ENCODE measurements around the gene CATSPER2. TPM values are rescaled to one million over a fixed set of nuclear protein-coding genes. Genes with fewer than 3 reads are reported as not detected.
"Not testable (repeated sequence)": the region's sequence is repeated elsewhere in the genome, so short reads cannot be mapped to it uniquely, and the experiment has no call there.

CATSPER2 gene
- total and polyA plus RNA-seq, 2 of the 4 experiments (the other 2 are of a cell fraction): 0.41 to 11.3 TPM

DNA sequence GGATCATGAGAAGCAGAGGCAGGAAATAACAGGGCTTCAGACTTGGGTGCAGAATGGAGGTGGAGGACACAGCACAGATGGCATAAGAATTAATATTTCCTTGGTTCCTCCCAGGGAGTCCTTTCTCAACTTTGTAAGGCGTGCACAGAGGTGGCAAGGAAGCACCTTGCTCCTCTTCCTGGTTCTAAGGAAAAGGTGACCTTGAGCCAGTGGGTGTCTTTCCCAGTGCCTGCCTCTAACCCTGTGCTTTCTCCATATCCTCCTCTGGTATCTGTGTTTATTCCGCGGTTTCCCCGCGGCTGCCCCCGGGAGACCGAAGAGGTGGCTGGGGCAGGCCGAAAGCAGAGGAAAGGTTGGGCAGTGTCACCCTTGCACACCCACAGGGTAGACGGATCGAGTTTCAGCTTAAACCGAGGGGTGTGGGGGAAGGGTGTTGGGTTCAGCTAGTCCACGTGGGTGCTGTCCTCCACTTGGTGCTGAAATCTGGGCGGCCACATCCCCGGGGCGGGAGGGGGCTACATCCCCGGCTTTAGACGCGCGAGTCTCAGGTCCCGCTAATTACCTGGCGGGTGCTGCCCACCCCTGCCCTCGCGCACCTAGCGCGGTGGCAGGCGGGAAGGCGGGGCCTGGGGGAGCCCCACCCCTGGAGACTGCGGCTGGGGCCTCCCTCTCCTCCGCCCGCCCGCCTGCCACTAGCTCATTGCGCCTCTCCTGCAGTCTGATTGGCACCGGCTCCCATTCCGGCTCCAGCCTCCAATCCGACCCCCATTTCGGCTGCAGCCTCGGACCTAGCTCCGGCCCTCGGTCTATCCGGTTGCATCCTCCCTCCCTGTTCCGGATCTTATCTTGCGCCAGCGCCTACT lies 55.1 kb downstream of the CATSPER2 start, which contains the start of gene CKMT1B:
Gene CKMT1B (plus strand): TSS at position 700 of the 863 bp plus-strand sequence. CDS start 192 bp downstream, outside the sequence.
- H3K4me2 ChIP-seq (ENCODE audit: low read depth, low read length); H3K56ac ChIP-seq (ENCODE audit: extremely low read depth, insufficient read depth, low read length); intact Hi-C loops (cut with micrococcal nuclease); H2BK120ac ChIP-seq (ENCODE audit: low read depth, low read length); H2BK5ac ChIP-seq (ENCODE audit: low read depth, low read length, poor library complexity, severe bottlenecking); H3K79me1 ChIP-seq (ENCODE audit: low read depth in 1 of 2, low read length in 2 of 2); H3K4ac ChIP-seq (ENCODE audit: low read depth, low read length); H2BK15ac ChIP-seq (ENCODE audit: low read depth, low read length); H4K5ac ChIP-seq (ENCODE audit: low read depth, low read length); H3K9me1 ChIP-seq (ENCODE audit: insufficient read depth, low read length); H2BK20ac ChIP-seq (ENCODE audit: low read depth, low read length); POLR2A ChIA-PET (ENCODE audit: unreplicated experiment); H3K36me3 ChIP-seq (ENCODE audit: control insufficient read depth, insufficient read depth, low read length); dilution Hi-C loops (cut with HindIII; ENCODE audit: low sequenced_read_pairs, unreplicated experiment); H3K23ac ChIP-seq (ENCODE audit: low read depth, low read length); H3K18ac ChIP-seq (ENCODE audit: low read depth, low read length); H2AK9ac ChIP-seq (replicated peaks; ENCODE audit: low read depth, low read length, poor library complexity); H2AK5ac ChIP-seq (ENCODE audit: low read depth, low read length); H3K4me3 ChIP-seq (ENCODE audit: insufficient read depth, low read depth, low read length); BruUV-seq (replicated peaks); in situ Hi-C loops (cut with MboI; ENCODE audit: low sequenced_read_pairs); H4K8ac ChIP-seq (ENCODE audit: low read depth in 2 of 2, low read length in 2 of 2); CTCF ChIA-PET; H2AFZ ChIP-seq (replicated peaks; ENCODE audit: low read length, poor library complexity); H3K9me3 ChIP-seq (ENCODE audit: control insufficient read depth, insufficient read depth, low read length); H3K14ac ChIP-seq (replicated peaks; ENCODE audit: low read depth, low read length); DNase-seq; H4K20me1 ChIP-seq (ENCODE audit: insufficient read depth, low read length); H3K9ac ChIP-seq (ENCODE audit: low read depth, low read length); H3K27me3 ChIP-seq (ENCODE audit: control insufficient read depth, insufficient read depth, low read length); H3K4me1 ChIP-seq (ENCODE audit: control insufficient read depth, insufficient read depth, low read length); H3K27ac ChIP-seq (ENCODE audit: insufficient read depth, low read length); H4K91ac ChIP-seq (ENCODE audit: insufficient read depth, low read depth, low read length): not testable (repeated sequence)
- peak; percentile 54 for ATAC-seq (ENCODE audit: low read depth)
- no CpG with 5 or more reads among the region's 43 CpGs for WGBS, 2 experiments (ENCODE audit: extremely low coverage in 2 of 2, insufficient read length in 1 of 2)

- H3K9me3 ChIP-seq (ENCODE audit: control insufficient read depth, insufficient read depth, low read length); H3K23ac ChIP-seq (ENCODE audit: low read depth, low read length); intact Hi-C loops (cut with micrococcal nuclease); dilution Hi-C loops (cut with HindIII; ENCODE audit: low sequenced_read_pairs, unreplicated experiment); H3K4me2 ChIP-seq (ENCODE audit: low read depth, low read length); H4K5ac ChIP-seq (ENCODE audit: low read depth, low read length); H3K36me3 ChIP-seq (ENCODE audit: control insufficient read depth, insufficient read depth, low read length); H3K4me1 ChIP-seq (ENCODE audit: control insufficient read depth, insufficient read depth, low read length); H3K9ac ChIP-seq (ENCODE audit: low read depth, low read length); H2BK120ac ChIP-seq (ENCODE audit: low read depth, low read length); DNase-seq; H3K56ac ChIP-seq (ENCODE audit: extremely low read depth, insufficient read depth, low read length); H3K27me3 ChIP-seq (ENCODE audit: control insufficient read depth, insufficient read depth, low read length); H3K14ac ChIP-seq (replicated peaks; ENCODE audit: low read depth, low read length); BruUV-seq (replicated peaks); in situ Hi-C loops (cut with MboI; ENCODE audit: low sequenced_read_pairs); H2BK20ac ChIP-seq (ENCODE audit: low read depth, low read length); H2AK5ac ChIP-seq (ENCODE audit: low read depth, low read length); H3K4ac ChIP-seq (ENCODE audit: low read depth, low read length); POLR2A ChIA-PET (ENCODE audit: unreplicated experiment); ATAC-seq (ENCODE audit: low read depth); CTCF ChIA-PET; H3K79me1 ChIP-seq (ENCODE audit: low read depth in 1 of 2, low read length in 2 of 2); H3K9me1 ChIP-seq (ENCODE audit: insufficient read depth, low read length); H2BK15ac ChIP-seq (ENCODE audit: low read depth, low read length); H2BK5ac ChIP-seq (ENCODE audit: low read depth, low read length, poor library complexity, severe bottlenecking); H3K4me3 ChIP-seq (ENCODE audit: insufficient read depth, low read depth, low read length); H4K20me1 ChIP-seq (ENCODE audit: insufficient read depth, low read length); H3K18ac ChIP-seq (ENCODE audit: low read depth, low read length); H2AFZ ChIP-seq (replicated peaks; ENCODE audit: low read length, poor library complexity); H4K91ac ChIP-seq (ENCODE audit: insufficient read depth, low read depth, low read length); H2AK9ac ChIP-seq (replicated peaks; ENCODE audit: low read depth, low read length, poor library complexity); H3K27ac ChIP-seq (ENCODE audit: insufficient read depth, low read length); H4K8ac ChIP-seq (ENCODE audit: low read depth in 2 of 2, low read length in 2 of 2): not testable (repeated sequence)
- no CpG with 5 or more reads among the region's 8 CpGs for WGBS, 2 experiments (ENCODE audit: extremely low coverage in 2 of 2, insufficient read length in 1 of 2)
Observed at GRCh38 chr15:43592841-43593240, 55.8 kb downstream of the CATSPER2 start.
